GM12801 (cell line): ENCODE measurements around the gene DLEU7.

Source experiments
- CTCF ChIP-seq: IDR thresholded peaks from one replicate; pipeline ENCODE4 v1.5.1; 2011; ENCODE audit warnings: control low read depth; ENCODE audit not compliant: insufficient read length; ENCODE audit errors: extremely low read depth

DLEU7 gene

GRCh38 chr13:50779443-50780200 is 63.9 kb downstream of the DLEU7 start:
- TF ChIP-seq CTCF, result no peak
